NT2/D1 (cell line): ENCODE data around the gene BAD.
"Not testable (repeated sequence)": the region's sequence is repeated elsewhere in the genome, so short reads cannot be mapped to it uniquely, and the experiment has no call there.

Experiments
- DNase-seq: peaks from one replicate; pipeline ENCODE4 v3.0.0-alpha.2; 2011; ENCODE audit warnings: low read depth, low spot score
- H3K27me3 ChIP-seq: 2 replicates; pipeline ENCODE4 v1.6.0; 2011; ENCODE audit warnings: mild to moderate bottlenecking; ENCODE audit not compliant: insufficient read length, insufficient read depth
- H3K36me3 ChIP-seq: 2 replicates; pipeline ENCODE4 v1.6.1; 2011; ENCODE audit warnings: mild to moderate bottlenecking, low read length, mixed read lengths; ENCODE audit not compliant: insufficient read depth, insufficient read length
- H3K4me1 ChIP-seq: 2 replicates; pipeline ENCODE4 v1.5.1; 2011; ENCODE audit not compliant: insufficient read depth, insufficient read length
- H3K4me3 ChIP-seq: 2 replicates; pipeline ENCODE4 v1.5.1; 2011; ENCODE audit warnings: low read depth; ENCODE audit not compliant: insufficient read length
- H3K9ac ChIP-seq: 2 replicates; pipeline ENCODE4 v1.6.0; 2011; ENCODE audit warnings: low read depth; ENCODE audit not compliant: insufficient read length
- H3K9me3 ChIP-seq: 2 replicates; pipeline ENCODE4 v1.5.1; 2011; ENCODE audit warnings: mild to moderate bottlenecking, low read length; ENCODE audit not compliant: insufficient read depth
- SUZ12 ChIP-seq: IDR thresholded peaks from 2 replicates; pipeline ENCODE4 v1.6.1; 2011; ENCODE audit not compliant: insufficient read length, insufficient read depth; ENCODE audit errors: extremely low read depth
- YY1 ChIP-seq: IDR thresholded peaks from 2 replicates; pipeline ENCODE4 v1.6.1; 2011; ENCODE audit not compliant: insufficient read length, insufficient read depth
- ZNF274 ChIP-seq: IDR thresholded peaks from 2 replicates; pipeline ENCODE4 v1.6.1; 2011; ENCODE audit warnings: mild to moderate bottlenecking, low read depth, low read length

BAD gene

GRCh38 chr11:64312947-64313346 lies 28.5 kb upstream of the BAD start:
- no peaks in the 10 kb centered on the region for H3K27me3 ChIP-seq
- no peaks in the 10 kb centered on the region for H3K9me3 ChIP-seq
- H3K36me3 ChIP-seq: peaks cover 52% of the 10 kb centered on the region
- no peak for TF ChIP-seq SUZ12
- TF ChIP-seq YY1: no peak
- TF ChIP-seq ZNF274: no peak
- DNase-seq: no peak
- H3K4me3 ChIP-seq: no peak overlapping the region
- no peak overlapping the region for H3K9ac ChIP-seq
- peaks cover 6% of the 10 kb centered on the region for H3K4me1 ChIP-seq

GRCh38 chr11:64307795-64308194 lies 23.3 kb upstream of the BAD start:
- not testable (repeated sequence) for H3K9ac ChIP-seq, DNase-seq, H3K4me3 ChIP-seq, H3K9me3 ChIP-seq, H3K27me3 ChIP-seq
- H3K4me1 ChIP-seq: peaks cover 15% of the 10 kb centered on the region
- peaks cover 21% of the 10 kb centered on the region for H3K36me3 ChIP-seq

GRCh38 chr11:64306876-64307622 lies 22.6 kb upstream of the BAD start:
- Histone ChIP-seq H3K9ac (peak overlapping the region; percentile 97), H3K27me3 (peaks cover under 1% of the 10 kb centered on the region), H3K4me3 (peak overlapping the region; percentile 82), H3K4me1 (peaks cover 15% of the 10 kb centered on the region), H3K36me3 (peaks cover 18% of the 10 kb centered on the region), H3K9me3 (no peaks in the 10 kb centered on the region)
- TF ChIP-seq ZNF274 (no peak), SUZ12 (no peak), YY1 (no peak)
- DNase-seq: no peak

GRCh38 chr11:64306563-64306875 lies 22.1 kb upstream of the BAD start:
- Histone ChIP-seq H3K9ac (peak overlapping the region; percentile 97), H3K36me3 (peaks cover 18% of the 10 kb centered on the region), H3K4me3 (peak overlapping the region; percentile 82), H3K27me3 (peaks cover 5% of the 10 kb centered on the region), H3K4me1 (peaks cover 15% of the 10 kb centered on the region), H3K9me3 (no peaks in the 10 kb centered on the region)
- DNase-seq: no peak
- TF ChIP-seq YY1: no peak
- no peak for TF ChIP-seq ZNF274
- TF ChIP-seq SUZ12: no peak

GRCh38 chr11:64305691-64306562 lies 21.5 kb upstream of the BAD start:
- peaks cover 13% of the 10 kb centered on the region for H3K36me3 ChIP-seq
- peak overlapping the region; percentile 82 for H3K4me3 ChIP-seq
- peak; percentile 58 for DNase-seq
- peaks cover 15% of the 10 kb centered on the region for H3K4me1 ChIP-seq
- H3K9ac ChIP-seq: peak overlapping the region; percentile 97
- no peak for TF ChIP-seq SUZ12
- no peak for TF ChIP-seq ZNF274
- no peak for TF ChIP-seq YY1
- peaks cover 8% of the 10 kb centered on the region for H3K27me3 ChIP-seq
- no peaks in the 10 kb centered on the region for H3K9me3 ChIP-seq

- Histone ChIP-seq H3K4me3 (peak within 1 kb of the TSS; percentile 82), H3K36me3 (peaks cover 10% of the 10 kb centered on the region), H3K4me1 (peaks cover 22% of the 10 kb centered on the region), H3K9me3 (no peaks in the 10 kb centered on the region), H3K9ac (peak within 1 kb of the TSS; percentile 97), H3K27me3 (peaks cover 15% of the 10 kb centered on the region)
- no peak for TF ChIP-seq YY1
- no peak for TF ChIP-seq ZNF274
- TF ChIP-seq SUZ12: no peak
- DNase-seq: peak; percentile 98
These were observed 20.7 kb upstream of the BAD start, which contains the start of gene ESRRA for GRCh38 chr11:64305075-64305690. ESRRA (plus strand) TSS chr11:64305524; CDS start chr11:64307180, 1,656 bp downstream.
